C4-2B (cell line): ENCODE data around the gene SLC6A1.

Source experiments
- CTCF ChIP-seq: fragments of 450-650 bp; conservative IDR thresholded peaks from 2 replicates; pipeline ENCODE4 v1.5.1; 2017; ENCODE audit warnings: mild to moderate bottlenecking
- ZFX ChIP-seq: fragments of 450-650 bp; IDR thresholded peaks from 2 replicates; pipeline ENCODE4 v1.6.1; 2017

GRCh38 chr3:11074011-11074410 is 81.5 kb downstream of the SLC6A1 start:
- TF ChIP-seq CTCF = no peak
- no peak for TF ChIP-seq ZFX
